ENCODE results near the gene ZNF492. TPM values are rescaled to one million over a fixed set of nuclear protein-coding genes. Genes with fewer than 3 reads are reported as not detected.

ZNF492 gene
- total and polyA plus RNA-seq, 2 of the 8 experiments (the other 6 are each of a cell fraction or from before 2014, with no cell fraction given): not detected

DNA sequence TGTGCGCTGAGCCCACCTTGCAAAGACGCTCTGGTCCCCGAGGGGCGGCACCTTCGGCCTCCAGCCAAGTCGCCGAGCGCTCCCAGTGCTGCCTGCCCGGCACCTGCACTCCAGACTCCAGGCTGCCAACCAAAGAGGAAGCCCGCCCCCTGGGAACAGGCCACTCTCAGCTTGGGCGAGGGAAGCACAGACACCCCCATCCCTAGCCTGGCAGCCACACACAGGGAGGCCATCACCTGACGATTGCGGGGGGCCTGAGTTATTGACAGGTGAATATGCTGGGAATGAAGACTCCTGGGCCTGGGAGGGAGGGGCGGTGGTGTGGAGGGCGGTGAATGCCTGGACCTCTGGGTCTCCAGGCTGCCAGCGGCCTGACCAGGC, 10.3 kb upstream of the ZNF492 start:
- Histone ChIP-seq H3K56ac (replicated peaks; ENCODE audit: insufficient read length, low read depth, low read length) (no peak overlapping the region), H3K4me3 (ENCODE audit: extremely low read depth in 1 of 4, insufficient read depth in 2 of 4, low read depth in 3 of 4, low read length in 4 of 4) (no peak overlapping the region), H4K8ac (ENCODE audit: extremely low read depth, insufficient read depth, low read length) (no peak overlapping the region), H3K9ac (replicated peaks in 1 of 4; ENCODE audit: extremely low read depth in 1 of 4, low read depth in 3 of 4, low read length in 3 of 4) (no peak overlapping the region), H3K4ac (replicated peaks; ENCODE audit: insufficient read length, low read depth, low read length) (no peak overlapping the region), H3K4me1 (replicated peaks in 1 of 4; ENCODE audit: control insufficient read depth in 3 of 4, insufficient read depth in 4 of 4, low read length in 3 of 4) (no peaks in the 10 kb centered on the region), H4K91ac (replicated peaks; ENCODE audit: insufficient read length, low read length) (no peak overlapping the region), H3K14ac (ENCODE audit: insufficient read length) (no peak overlapping the region), H3K27me3 (replicated peaks in 1 of 4; ENCODE audit: control insufficient read depth in 3 of 4, extremely low read depth in 1 of 4, insufficient read depth in 3 of 4, low read length in 3 of 4) (no peaks in the 10 kb centered on the region), H3K4me2 (ENCODE audit: insufficient read depth in 1 of 2, low read depth in 2 of 2, low read length in 2 of 2) (no peak overlapping the region), H3K36me3 (ENCODE audit: control insufficient read depth in 2 of 4, insufficient read depth in 4 of 4, low read length in 3 of 4) (peaks cover 0 to 5% (median 0%) of the 10 kb centered on the region in 4 experiments; a peak in 1 of 8 replicates), H2BK15ac (ENCODE audit: low read length) (no peak overlapping the region), H2BK20ac (ENCODE audit: low read length) (no peak overlapping the region), H2BK5ac (ENCODE audit: low read depth, low read length) (no peak overlapping the region), H3K79me1 (ENCODE audit: low read depth, low read length) (no peaks in the 10 kb centered on the region), H3K27ac (ENCODE audit: low read depth, low read length) (no peak overlapping the region), H3K9me3 (ENCODE audit: insufficient read depth in 2 of 2, low read depth in 1 of 2, low read length in 1 of 2) (peaks cover 59 to 86% of the 10 kb centered on the region in 2 experiments; a peak in 3 of 4 replicates), H2BK120ac (replicated peaks; ENCODE audit: low read depth, low read length) (no peak overlapping the region), H4K5ac (ENCODE audit: insufficient read length, low read depth, low read length) (no peak overlapping the region), H4K20me1 (replicated peaks in 1 of 2; ENCODE audit: control insufficient read depth in 1 of 2, insufficient read depth in 2 of 2, low read length in 2 of 2) (no peaks in the 10 kb centered on the region), H2BK12ac (ENCODE audit: low read depth, low read length) (no peak overlapping the region), H2AFZ (ENCODE audit: low read length) (no peak overlapping the region), H3K23ac (ENCODE audit: insufficient read length) (no peak overlapping the region), H3K18ac (ENCODE audit: extremely low read depth, low read length) (no peak overlapping the region), H3K23me2 (ENCODE audit: low read depth, low read length) (no peaks in the 10 kb centered on the region), H2AK5ac (ENCODE audit: low read depth, low read length) (no peak overlapping the region), H3K79me2 (ENCODE audit: control insufficient read depth in 1 of 2, insufficient read depth in 2 of 2, low read length in 2 of 2) (no peaks in the 10 kb centered on the region)
- FAIRE-seq (no peak), DNase-seq (ENCODE audit: low read depth in 1 of 2, low spot score in 2 of 2) (no peak)
- ChIA-PET CTCF (ENCODE audit: partially characterized antibody) (no interaction called here), POLR2A (ENCODE audit: partially characterized antibody) (no interaction called here)
- 90% methylated on average over 14 of the region's 16 CpGs; no CpG with 5 or more reads in 1 of the 2 experiments for WGBS, 2 experiments (ENCODE audit: extremely low coverage in 1 of 2, insufficient coverage in 1 of 2, insufficient read length in 1 of 2, insufficient replicate concordance in 2 of 2, low coverage in 1 of 2, low lambda C conversion rate in 2 of 2, missing lambda C conversion rate in 1 of 2)
- TF ChIP-seq SIX5 (IDR thresholded peaks at IDR 0.05; ENCODE audit: low read depth, low read length): no peak
- no peak for TF ChIP-seq RFX5 (IDR thresholded peaks at IDR 0.05; ENCODE audit: borderline replicate concordance, low read depth, low read length)
- no peak for TF ChIP-seq SP2 (IDR thresholded peaks at IDR 0.05; ENCODE audit: low read length)
- TF ChIP-seq SRF (IDR thresholded peaks at IDR 0.05; ENCODE audit: low read depth, low read length): no peak
- TF ChIP-seq JUND (IDR thresholded peaks at IDR 0.05; ENCODE audit: low read length): no peak

Data from H1 (cell line).